Cardiac fibroblast (primary cell): Measurements from ENCODE around the gene SAE1.

Experiments
- DNase-seq, 2 donors: peaks; one replicate each; pipeline versions ENCODE4 v3.0.0 to v3.0.0-alpha.2; 2010; ENCODE audit warnings: low read depth in 2 of 2
- H3K4me3 ChIP-seq, 2 donors: replicated peaks in 1 of 2; 1 replicate in 1 of 2; 2 replicates in 1 of 2; pipeline ENCODE4 v1.5.1; 2011; ENCODE audit warnings: low read depth in 2 of 2, low read length in 2 of 2, mild to moderate bottlenecking in 2 of 2, moderate library complexity in 1 of 2
- CTCF ChIP-seq: IDR thresholded peaks from one replicate; pipeline ENCODE4 v1.5.1; 2011; ENCODE audit warnings: low read depth, mild to moderate bottlenecking, low read length, inconsistent platforms

Gene SAE1

GRCh38 chr19:47113850-47114651 is 16.6 kb upstream of the SAE1 start:
- peak overlapping the region; percentile 77 to 86 for H3K4me3 ChIP-seq
- TF ChIP-seq CTCF = no peak
- no peak for DNase-seq

- H3K4me3 ChIP-seq = no peak overlapping the region
- TF ChIP-seq CTCF = no peak
- DNase-seq = no peak
Measured at GRCh38 chr19:47120470-47121067, 10.1 kb upstream of the SAE1 start.

GRCh38 chr19:47122359-47123335 is 8.0 kb upstream of the SAE1 start:
- no peak for TF ChIP-seq CTCF
- DNase-seq = peak; percentile 66 to 87
- H3K4me3 ChIP-seq = no peak overlapping the region

- H3K4me3 ChIP-seq = no peak overlapping the region
- no peak for DNase-seq
- TF ChIP-seq CTCF = no peak
Measured at GRCh38 chr19:47123406-47123805, 7.2 kb upstream of the SAE1 start.

GRCh38 chr19:47124937-47125668 is 5.5 kb upstream of the SAE1 start:
- TF ChIP-seq CTCF = peak; percentile 61
- no peak overlapping the region for H3K4me3 ChIP-seq
- peak; percentile 82 to 86 for DNase-seq

GRCh38 chr19:47125669-47125938 is 5.0 kb upstream of the SAE1 start:
- H3K4me3 ChIP-seq = no peak overlapping the region
- no peak for TF ChIP-seq CTCF
- no peak for DNase-seq
